HG03045 (cell line): ENCODE data around the gene SYNJ2.

Experiments
- ATAC-seq: cut with Tn5 transposase; IDR thresholded peaks from one replicate; pipeline ENCODE4 v1.9.1; 2021; ENCODE audit warnings: mild to moderate bottlenecking, moderate library complexity; ENCODE audit not compliant: unreplicated experiment

Gene SYNJ2

GRCh38 chr6:158040804-158041347 lies 59.2 kb downstream of the SYNJ2 start:
- no peak for ATAC-seq

- no peak for ATAC-seq
Observed at GRCh38 chr6:158041370-158041769, 59.7 kb downstream of the SYNJ2 start.

DNA sequence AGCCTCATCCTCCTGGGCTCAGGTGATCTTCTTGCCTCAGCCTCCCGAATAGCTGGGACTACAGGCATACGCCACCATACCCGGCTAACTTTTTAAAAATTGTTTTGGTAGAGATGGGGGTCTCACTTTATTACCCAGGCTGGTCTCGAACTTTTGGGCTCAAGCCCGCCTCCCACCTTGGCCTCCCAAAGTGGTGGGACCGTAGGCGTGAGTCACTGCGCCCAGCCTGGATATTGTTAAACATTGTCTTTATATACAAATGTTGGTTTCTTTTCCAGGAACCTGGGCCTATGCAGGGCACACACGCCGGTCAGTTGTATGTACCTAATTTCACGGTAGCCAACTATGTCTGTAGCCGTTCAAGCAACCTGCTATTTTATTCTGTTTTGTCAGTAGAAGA lies 60.1 kb downstream of the SYNJ2 start:
- no peak for ATAC-seq

- no peak for ATAC-seq
Observed at GRCh38 chr6:158042245-158042798, 60.7 kb downstream of the SYNJ2 start.

GRCh38 chr6:158043008-158043407 lies 61.3 kb downstream of the SYNJ2 start:
- ATAC-seq, result no peak

DNA sequence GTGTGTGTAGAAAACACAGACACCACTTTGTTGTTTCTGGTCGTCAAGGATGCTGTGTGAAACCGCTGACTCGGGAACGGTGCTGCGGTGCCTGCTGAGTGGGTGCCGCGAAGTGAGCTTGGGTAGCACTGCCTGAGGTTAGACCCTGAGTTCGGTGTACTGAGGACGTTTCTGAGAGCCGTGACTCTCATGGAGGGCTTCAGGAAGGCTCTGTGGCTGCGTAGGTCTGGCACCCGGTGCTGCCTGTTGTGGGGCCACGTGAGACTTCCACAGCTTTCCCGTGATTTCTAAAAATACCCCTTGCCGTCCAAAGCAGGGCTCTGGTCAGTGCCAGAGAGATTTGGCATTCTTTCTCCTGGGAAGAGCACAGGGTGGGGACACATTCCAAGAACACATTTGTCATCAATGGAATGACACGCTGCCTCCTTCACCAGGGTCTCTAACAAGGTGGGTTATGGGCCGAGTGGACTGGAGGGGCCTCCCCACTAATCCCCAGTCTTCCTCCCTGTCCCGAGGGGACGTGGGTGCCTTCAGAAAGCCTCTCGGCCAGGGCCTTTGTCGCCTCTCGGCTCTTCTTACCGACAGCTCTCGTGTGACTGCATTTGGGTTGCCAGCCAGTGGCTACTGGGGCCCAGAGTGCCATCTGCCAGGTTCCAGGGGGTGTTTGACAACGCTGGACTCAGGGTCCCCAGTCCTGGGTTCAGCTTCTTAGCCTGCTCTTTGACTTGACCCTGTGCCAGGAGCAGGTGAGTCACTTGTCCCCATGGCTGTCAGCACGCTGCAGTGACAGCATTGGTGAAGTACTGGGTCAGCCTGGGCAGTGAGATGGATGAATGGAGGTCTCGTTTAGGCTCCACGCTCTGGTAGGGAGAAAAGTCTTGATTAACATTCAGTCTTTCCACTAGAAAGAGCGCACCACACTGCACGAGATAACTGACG lies 62.2 kb downstream of the SYNJ2 start:
- no peak for ATAC-seq

DNA sequence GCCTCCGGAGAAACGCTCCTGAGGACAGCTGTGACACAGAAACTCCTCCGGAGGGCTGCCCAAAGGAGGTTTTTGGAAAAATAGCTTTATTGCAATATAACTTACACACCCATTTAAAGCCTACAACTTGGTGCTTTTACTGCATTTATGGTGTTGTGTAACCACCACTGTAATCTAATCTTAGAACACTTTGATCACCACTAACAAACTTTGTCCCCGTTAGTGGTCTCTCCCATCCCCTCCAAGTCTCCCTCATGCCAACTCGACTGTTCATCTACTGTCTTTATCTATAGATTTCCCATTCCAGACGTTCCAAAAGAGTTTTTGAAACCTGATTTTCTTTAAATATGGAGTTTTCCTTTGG lies 62.8 kb downstream of the SYNJ2 start:
- ATAC-seq, result no peak

- no peak for ATAC-seq
Observed at GRCh38 chr6:158046201-158047126, 64.8 kb downstream of the SYNJ2 start.

DNA sequence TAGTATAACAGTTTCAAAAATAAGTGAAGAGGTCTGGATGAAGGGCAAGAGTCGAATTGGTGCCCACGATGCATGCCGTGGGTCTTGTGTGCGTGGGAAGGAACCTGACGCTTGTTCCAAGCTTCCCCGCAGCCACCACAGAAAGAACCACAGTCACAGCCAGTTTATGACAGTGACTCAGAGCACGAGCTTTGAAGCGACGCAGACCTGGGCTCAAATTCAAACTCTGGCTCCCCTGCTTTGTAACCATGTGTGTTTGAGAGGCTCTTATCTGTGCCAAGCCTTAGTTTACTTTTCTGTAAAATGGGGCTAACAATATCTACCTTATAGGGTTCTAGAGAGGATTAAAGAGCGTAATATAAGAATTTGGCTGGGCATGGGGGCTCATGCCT lies 65.5 kb downstream of the SYNJ2 start:
- ATAC-seq, result no peak

- no peak for ATAC-seq
Observed at GRCh38 chr6:158047563-158048323, 66.1 kb downstream of the SYNJ2 start.

GRCh38 chr6:158048589-158048988 lies 66.9 kb downstream of the SYNJ2 start:
- ATAC-seq, result no peak

DNA sequence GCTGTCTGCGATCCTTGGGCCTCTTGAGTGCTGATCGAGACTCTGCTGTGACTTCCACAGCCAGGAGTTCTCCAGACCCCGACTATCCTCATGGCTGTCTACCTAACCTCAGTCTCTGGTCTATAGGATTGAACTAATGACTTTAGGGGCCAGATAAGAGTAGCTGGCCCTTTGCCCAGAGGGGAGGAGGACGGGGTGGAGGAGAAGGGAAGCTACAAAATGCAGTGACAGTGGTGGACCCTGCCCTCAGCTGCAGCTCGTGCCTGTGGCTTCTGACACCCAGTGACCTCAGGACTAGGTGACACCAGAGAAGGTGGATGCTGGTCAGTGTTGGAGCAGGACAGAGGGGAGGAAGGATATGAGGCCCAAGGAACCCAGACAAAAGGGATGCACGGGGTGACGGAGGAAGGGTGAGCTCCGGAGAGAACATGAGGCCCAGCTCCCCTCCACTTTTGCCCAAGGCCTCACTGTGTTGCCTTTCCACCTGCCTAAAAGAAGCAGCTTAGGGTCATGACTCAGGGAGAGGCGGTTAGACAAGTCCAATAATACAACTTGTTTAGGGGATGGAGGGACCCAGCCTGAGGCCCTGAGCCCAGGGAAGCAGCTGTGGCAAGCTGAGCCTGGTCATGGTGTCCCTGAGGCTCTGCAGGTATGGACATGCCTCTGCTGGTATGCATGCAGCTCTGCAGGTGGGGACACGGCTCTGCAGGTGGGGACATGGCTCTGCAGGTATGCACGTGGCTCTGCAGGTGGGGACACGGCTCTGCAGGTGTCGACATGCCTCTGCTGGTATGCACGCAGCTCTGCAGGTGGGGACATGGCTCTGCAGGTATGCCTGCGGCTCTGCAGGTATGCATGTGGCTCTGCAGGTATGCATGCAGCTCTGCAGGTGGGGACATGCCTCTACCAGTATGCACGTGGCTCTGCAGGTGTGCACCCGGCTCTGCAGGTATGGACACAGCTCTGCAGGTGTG lies 67.7 kb downstream of the SYNJ2 start:
- no peak for ATAC-seq

DNA sequence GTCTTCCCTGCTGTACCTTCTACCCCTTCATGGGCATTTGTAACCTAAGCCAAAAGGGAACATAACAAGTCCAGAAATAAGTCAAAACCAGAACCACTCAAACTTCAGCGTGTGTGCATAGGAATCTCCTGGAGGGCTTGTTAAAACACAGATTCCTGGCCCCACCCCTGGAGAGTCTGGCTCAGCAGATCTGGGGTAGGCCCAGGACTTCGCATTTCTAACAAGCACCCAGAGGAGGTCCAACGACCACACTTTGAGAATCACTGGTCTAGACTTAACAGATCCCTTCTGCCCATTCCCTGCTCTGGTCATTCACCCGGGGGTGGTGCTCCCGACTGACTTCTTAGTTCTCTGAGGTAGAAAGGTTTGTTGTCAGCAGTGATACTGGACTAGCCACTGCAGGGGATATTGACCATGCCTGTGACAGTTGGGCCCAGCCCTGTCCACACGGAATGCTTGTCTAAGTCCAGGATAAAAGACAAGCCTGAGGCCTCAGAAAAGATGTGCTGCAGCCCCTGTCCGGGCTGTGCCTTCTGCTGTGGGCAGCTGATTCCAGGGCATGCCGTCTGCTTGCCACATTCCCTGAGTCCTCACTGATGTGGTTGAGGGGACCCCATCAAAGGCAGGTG lies 68.6 kb downstream of the SYNJ2 start:
- ATAC-seq, result no peak

GRCh38 chr6:158050955-158051354 lies 69.3 kb downstream of the SYNJ2 start:
- ATAC-seq, result no peak

- no peak for ATAC-seq
Observed at GRCh38 chr6:158051968-158052367, 70.3 kb downstream of the SYNJ2 start.

- no peak for ATAC-seq
Observed at GRCh38 chr6:158053377-158054313, 72.0 kb downstream of the SYNJ2 start.

- ATAC-seq, result no peak
Observed at GRCh38 chr6:158056355-158056754, 74.7 kb downstream of the SYNJ2 start.

DNA sequence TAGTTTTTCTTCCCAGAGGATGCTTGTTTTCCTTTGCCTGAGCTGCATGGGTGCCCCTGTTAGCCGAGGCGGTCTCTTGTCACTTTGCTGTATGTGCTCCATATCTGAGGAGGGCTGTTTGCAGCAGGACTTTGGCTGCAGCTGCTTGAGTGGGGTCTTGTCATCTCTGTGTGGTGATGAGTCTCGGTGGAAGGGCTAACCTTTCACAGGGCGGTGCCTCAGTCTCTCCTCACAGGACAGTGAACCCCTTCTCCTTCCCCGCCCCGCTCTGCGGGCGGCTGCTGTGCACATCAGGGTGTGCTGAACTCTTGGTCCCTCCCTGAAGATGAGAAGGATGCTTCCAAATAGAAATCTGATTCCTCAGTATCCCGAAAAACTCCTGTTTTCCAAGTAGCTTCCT lies 75.1 kb downstream of the SYNJ2 start:
- ATAC-seq, result no peak
